Measurements from ENCODE around the gene RUNDC1.

Gene RUNDC1

GRCh38 chr17:43034894-43035293 is 54.5 kb downstream of the RUNDC1 start:
- no peak for DNase-seq

GRCh38 chr17:43039646-43040045 is 59.3 kb downstream of the RUNDC1 start:
- no peak for DNase-seq

- DNase-seq, result no peak
Measured at GRCh38 chr17:43040655-43041054, 60.3 kb downstream of the RUNDC1 start.

GRCh38 chr17:43042025-43042628 is 61.8 kb downstream of the RUNDC1 start:
- no peak for DNase-seq

Measured in amygdala (tissue), 56 donors.